ENCODE measurements around the gene POU2AF3.

- TF ChIP-seq EZH2 (IDR thresholded peaks at IDR 0.05; ENCODE audit: low read length, missing control alignments), result no peak
- TF ChIP-seq, protein P1, sequence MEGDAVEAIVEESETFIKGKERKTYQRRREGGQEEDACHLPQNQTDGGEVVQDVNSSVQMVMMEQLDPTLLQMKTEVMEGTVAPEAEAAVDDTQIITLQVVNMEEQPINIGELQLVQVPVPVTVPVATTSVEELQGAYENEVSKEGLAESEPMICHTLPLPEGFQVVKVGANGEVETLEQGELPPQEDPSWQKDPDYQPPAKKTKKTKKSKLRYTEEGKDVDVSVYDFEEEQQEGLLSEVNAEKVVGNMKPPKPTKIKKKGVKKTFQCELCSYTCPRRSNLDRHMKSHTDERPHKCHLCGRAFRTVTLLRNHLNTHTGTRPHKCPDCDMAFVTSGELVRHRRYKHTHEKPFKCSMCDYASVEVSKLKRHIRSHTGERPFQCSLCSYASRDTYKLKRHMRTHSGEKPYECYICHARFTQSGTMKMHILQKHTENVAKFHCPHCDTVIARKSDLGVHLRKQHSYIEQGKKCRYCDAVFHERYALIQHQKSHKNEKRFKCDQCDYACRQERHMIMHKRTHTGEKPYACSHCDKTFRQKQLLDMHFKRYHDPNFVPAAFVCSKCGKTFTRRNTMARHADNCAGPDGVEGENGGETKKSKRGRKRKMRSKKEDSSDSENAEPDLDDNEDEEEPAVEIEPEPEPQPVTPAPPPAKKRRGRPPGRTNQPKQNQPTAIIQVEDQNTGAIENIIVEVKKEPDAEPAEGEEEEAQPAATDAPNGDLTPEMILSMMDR (conservative IDR thresholded peaks at IDR 0.05 in 1 of 2, IDR thresholded peaks at IDR 0.05 in 1 of 2; ENCODE audit: low read depth in 1 of 2, low read length in 2 of 2), result no peak
Measured at GRCh38 chr11:111309215-111309915, 11.0 kb downstream of the POU2AF3 start.

All from fibroblast of lung (primary cell).